Activated CD4-positive, alpha-beta T cell treated with anti-CD3 and anti-CD28 coated beads, Interleukin-10, Interleukin-2, amounts not matched to agents 100 ng/mL and 50 ng/mL, durations not matched to agents 16 hours and 8 hours (primary cell): ENCODE measurements around the gene MRPL21.
"Not testable (repeated sequence)": the region's sequence is repeated elsewhere in the genome, so short reads cannot be mapped to it uniquely, and the experiment has no call there.

Experiments
- DNase-seq: peaks from one replicate; pipeline ENCODE4 v3.0.0-alpha.2; 2020

Gene MRPL21

GRCh38 chr11:68863553-68864265 lies 39.9 kb downstream of the MRPL21 start:
- no peak for DNase-seq

GRCh38 chr11:68862421-68862820 lies 41.2 kb downstream of the MRPL21 start:
- DNase-seq = no peak

GRCh38 chr11:68859123-68859522 lies 44.5 kb downstream of the MRPL21 start:
- DNase-seq = no peak

DNA sequence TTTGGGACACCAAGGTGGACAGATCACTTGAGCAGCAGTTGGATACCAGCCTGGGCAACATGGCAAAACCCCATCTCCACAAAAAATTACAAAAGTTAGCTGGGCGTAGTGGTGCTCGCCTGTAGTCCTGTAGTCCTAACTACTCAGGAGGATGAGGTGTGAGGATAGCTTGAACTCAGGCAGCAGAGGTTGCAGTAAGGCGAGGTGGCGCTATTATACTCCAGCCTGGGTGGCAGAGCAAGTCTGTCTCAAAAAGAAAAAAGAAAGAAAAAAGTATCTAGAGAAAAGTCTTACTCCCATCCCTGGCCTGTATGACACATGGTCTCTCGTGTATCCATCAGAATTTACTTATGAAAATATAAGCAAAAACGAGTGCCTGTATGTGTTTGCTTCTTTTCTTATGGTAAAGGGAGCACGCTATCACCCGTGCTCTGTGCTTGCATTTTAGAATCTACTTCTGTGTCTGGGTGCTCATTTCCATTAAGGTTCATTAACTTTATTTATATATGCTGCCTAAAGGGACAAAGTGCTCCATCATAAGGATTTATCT lies 46.5 kb downstream of the MRPL21 start:
- no peak for DNase-seq

- not testable (repeated sequence) for DNase-seq
These were observed 47.1 kb downstream of the MRPL21 start for GRCh38 chr11:68856425-68857030.

- DNase-seq = no peak
These were observed 48.2 kb downstream of the MRPL21 start for GRCh38 chr11:68855205-68855981.

- DNase-seq = no peak
These were observed 49.2 kb downstream of the MRPL21 start for GRCh38 chr11:68854273-68854958.

- no peak for DNase-seq
These were observed 51.0 kb downstream of the MRPL21 start for GRCh38 chr11:68852628-68853027.

DNA sequence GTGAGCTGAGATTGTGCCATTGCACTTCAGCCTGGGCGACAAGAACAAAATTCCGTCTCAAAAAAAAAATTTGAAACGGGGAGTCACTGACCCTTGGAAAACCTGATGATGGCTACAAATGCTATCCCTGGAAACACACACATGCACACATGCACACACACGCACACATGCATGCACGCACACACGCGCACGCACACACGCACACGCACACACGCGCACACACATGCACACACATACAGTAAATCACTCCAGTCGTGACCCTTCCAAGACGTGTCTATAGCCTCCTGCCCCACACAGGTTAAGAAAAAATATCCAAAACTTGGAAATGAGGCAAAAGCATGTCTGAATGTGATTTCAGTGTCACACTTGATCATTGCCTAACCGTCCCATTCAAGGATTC lies 55.2 kb downstream of the MRPL21 start:
- no peak for DNase-seq

GRCh38 chr11:68847395-68847794 lies 56.2 kb downstream of the MRPL21 start:
- DNase-seq = no peak

DNA sequence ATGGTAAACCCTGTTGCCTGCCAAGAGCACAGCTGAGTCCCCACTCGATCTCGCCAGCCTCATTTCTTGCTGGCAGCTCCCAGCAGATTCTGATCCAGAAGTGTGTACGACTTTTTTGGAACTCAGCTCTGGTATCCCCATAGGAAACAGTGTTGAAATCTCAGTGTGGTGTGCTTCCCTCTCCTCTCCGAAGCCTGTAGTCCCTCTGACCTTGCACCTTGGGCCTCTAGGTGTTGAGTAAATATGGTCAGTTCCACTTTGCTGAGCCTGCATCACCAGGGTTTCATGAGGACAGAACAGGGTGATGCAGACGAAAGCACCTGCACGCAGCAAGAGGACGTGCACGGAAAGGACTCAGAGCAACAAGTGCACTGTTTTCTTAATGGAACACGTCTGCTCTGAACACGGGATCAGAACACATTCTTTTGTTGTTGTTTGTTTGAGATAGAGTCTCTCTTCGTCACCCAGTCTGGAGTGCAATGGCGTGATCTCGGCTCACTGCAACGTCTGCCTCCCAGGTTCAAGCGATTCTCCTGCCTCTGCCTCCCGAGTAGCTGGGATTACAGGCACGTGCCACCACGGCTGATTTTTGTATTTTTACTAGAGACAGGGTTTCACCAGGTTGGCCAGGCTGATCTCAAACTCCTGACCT lies 58.2 kb downstream of the MRPL21 start:
- DNase-seq = no peak

GRCh38 chr11:68844801-68845200 lies 58.8 kb downstream of the MRPL21 start:
- no peak for DNase-seq

GRCh38 chr11:68844376-68844775 lies 59.3 kb downstream of the MRPL21 start:
- DNase-seq = no peak

DNA sequence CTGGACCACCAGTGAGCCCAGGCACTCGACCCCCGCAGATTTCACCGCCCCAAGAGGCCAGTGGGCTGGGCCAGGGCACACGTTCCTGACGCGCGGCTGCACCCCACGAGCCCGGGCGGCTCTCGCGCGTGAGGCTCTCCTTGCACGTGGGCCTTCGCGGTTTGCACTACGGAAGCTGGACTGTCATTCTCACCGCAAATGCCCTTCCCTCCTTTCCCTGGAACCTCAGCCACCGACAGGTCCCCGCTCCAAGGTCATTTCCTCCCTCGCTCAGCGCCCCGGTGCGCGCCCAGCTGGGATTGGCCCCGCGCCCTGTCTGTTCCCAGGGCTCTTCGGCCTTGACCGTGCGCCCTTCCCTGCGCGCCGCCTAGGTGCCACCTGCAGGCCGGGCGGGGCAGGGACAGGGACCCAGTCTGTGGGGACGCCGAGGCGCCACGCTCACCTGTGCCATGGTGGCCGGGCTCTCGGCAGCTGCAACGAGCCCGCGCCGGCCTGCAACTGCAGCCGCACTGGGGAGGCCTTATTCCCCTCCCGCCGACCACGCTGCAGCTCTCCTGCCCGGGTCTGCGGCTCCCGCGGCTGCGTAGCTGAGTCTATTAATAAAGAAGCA lies 59.8 kb downstream of the MRPL21 start:
- peak; percentile 89 for DNase-seq

- peak; percentile 54 for DNase-seq
These were observed 60.5 kb downstream of the MRPL21 start for GRCh38 chr11:68843052-68843561.

GRCh38 chr11:68842427-68843051 lies 61.1 kb downstream of the MRPL21 start:
- DNase-seq = no peak

DNA sequence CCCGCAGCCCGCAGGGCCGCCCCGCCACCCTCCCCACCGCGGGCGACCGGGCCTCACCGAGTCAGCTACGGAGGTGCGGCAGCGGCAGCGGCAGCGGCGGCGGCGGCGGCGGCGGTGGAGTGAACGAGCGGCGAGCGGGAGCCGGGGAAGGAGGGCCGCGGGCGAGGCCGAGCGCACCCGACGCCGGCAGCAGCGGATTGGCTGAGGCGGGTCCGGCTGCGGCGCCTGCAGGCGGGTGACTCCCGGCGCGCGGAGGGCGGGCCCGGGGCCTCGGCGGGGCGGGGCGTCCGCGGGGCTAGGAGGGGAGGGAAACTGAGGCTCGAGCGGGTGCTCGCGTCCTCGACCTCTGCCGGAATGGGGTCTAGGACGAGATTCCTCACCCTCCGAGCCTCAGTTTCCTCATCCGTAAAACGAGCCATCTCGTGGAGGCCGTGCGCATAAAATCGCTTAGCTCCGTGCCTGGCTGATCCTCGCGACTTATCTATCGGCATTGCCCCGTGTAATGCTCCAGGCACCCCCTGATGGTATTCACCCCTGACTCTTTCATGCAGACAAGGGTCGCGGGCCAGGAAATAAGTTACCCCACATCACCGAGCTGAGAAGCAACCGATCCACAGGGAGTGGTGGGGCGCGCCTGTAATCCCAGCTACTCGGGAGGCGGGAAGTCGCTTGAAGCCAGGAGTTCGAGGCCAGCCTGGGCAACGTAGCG lies 61.8 kb downstream of the MRPL21 start, which contains the start of gene CPT1A:
CPT1A (minus strand) TSS at position 199 of the 709 bp plus-strand sequence. CDS start 26,442 bp downstream, outside the sequence.
- DNase-seq = peak; percentile 86
